GM21717 (cell line): ENCODE data around the gene MOSPD3.

Source experiments
- ATAC-seq: cut with Tn5 transposase; IDR thresholded peaks from one replicate; pipeline ENCODE4 v1.9.1; 2021; ENCODE audit warnings: mild to moderate bottlenecking, moderate library complexity; ENCODE audit not compliant: unreplicated experiment

MOSPD3 gene

GRCh38 chr7:100590077-100590737 lies 22.1 kb upstream of the MOSPD3 start:
- no peak for ATAC-seq

DNA sequence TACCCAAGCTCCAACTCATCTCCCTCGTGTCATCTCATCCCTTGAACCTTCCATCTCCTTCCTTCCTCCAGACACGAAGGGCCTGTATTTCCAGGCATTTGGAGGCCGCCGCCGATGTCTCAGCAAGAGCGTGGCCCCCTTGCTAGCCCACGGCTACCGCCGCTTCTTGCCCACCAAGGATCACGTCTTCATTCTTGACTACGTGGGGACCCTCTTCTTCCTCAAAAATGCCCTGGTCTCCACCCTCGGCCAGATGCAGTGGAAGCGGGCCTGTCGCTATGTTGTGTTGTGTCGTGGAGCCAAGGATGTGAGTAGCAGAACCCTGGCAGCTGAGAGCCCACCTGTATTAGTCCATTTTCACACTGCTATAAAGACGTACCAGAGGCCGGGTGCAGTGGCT lies 20.7 kb upstream of the MOSPD3 start:
- ATAC-seq, result no peak

DNA sequence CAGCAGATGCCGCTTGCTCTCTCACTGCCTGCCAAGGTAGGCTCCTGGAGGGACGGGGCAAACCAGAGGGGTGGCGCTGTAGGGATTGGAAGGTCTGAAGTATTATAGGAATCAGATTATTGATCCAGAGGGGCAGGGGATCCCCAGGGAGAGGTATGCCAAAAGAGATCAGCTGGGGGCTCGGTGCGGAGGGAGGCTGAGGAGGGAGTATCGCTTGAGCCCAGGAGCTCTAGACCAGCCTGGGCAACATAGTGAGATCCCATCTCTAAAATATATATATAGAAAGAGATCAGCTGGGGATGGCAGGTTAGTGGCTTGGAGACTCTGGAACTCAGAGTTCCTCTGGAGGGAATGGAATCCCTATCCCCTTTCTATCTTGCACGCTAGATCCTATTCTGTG lies 17.2 kb upstream of the MOSPD3 start:
- no peak for ATAC-seq

- no peak for ATAC-seq
Measured at GRCh38 chr7:100598425-100598824, 13.9 kb upstream of the MOSPD3 start.

DNA sequence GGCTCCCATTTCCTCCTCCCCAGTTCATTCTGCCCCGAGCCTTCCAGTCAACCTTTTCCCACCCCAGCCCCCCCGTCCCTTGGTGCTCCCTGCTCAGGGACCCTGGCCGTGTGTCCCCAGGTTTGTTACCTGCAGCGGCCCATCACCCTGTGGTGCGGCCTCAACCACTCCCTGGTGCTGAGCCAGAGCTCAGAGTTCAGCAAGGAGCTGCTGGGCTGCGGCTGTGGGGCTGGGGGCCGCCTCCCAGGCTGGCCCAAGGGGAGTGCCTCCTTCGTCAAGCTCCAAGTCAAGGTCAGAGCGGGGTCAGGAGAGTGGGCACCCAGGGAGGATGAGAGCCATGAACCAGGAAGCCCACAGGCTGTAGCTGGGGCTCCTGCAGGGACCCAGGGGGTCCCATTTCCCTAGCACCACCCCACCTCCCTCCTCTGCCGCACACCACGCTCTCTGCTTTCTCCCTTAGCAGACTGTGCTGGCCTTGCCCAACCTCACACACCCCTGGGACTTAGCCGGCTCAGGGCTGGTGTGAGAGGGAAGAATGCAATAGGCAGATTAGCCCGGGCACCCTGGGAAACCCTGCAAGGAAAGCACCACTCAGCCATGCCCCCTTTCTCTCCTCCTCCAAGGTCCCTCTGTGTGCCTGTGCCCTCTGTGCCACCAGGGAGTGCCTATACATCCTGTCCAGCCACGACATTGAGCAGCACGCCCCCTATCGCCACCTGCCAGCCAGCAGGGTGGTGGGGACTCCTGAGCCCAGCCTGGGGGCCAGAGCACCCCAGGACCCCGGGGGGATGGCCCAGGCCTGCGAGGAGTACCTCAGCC lies 12.2 kb upstream of the MOSPD3 start:
- ATAC-seq, result no peak

DNA sequence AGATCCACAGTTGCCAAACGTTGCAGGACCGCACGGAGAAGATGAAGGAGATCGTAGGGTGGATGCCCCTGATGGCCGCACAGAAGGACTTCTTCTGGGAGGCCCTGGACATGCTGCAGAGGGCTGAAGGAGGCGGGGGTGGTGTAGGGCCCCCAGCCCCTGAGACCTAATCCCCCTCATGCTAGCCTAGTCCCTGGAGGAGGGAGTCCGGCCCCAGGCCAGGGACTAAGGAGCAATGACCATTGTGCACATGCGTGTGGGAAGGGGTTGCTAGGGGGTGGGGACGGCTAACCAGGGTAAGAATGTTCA lies 11.7 kb upstream of the MOSPD3 start:
- no peak for ATAC-seq

DNA sequence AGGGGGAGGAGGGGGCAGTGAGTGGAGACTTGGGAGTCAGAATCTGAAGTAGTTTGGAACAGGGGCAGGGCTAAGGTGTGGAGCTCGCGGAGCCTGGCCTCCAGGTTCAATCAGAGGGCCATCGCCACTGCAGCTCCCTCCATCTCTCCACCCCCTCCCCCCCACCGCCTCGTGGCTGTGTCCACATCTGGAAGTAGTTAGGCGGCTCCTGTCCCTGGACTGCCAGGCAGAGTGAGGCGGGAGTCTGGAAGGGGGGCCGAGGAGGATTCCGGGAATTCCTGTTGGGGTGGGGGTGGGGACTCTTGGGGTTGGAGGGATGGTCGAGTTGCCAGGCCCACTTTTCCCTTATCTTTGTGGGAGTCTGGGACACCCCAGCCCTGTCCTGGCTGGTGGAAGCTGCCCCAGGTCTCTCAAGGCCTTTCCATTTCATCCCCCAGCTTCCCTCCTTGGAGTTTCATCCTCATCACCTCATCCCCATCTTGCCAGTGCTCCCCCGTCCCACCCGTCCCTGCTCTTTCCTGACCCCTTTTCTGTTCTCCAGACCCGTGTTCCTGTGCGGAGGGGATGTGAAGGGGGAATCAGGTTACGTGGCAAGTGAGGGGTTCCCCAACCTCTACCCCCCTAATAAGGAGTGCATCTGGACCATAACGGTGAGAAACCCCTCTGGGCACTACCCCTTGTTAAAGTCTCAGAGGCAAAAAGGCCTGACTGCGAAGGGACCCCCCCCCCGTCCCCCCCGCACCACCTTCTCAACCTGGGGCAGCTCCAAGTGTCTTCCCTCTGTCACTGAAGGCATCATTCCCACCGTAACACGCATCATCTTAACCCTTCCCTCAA lies 9.2 kb upstream of the MOSPD3 start:
- no peak for ATAC-seq

DNA sequence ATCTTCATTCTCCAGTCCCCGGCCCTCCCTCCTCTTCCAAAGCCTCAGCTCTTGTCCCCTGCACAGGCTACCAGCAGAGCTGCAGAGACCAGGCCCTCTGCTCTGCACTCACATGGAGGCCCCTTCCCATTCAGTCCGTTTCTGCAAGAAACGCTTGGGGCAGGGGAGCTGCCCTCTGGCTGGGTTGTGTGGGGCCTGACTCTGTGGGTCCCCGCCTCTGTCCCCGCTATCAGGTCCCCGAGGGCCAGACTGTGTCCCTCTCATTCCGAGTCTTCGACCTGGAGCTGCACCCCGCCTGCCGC lies 8.7 kb upstream of the MOSPD3 start:
- no peak for ATAC-seq

DNA sequence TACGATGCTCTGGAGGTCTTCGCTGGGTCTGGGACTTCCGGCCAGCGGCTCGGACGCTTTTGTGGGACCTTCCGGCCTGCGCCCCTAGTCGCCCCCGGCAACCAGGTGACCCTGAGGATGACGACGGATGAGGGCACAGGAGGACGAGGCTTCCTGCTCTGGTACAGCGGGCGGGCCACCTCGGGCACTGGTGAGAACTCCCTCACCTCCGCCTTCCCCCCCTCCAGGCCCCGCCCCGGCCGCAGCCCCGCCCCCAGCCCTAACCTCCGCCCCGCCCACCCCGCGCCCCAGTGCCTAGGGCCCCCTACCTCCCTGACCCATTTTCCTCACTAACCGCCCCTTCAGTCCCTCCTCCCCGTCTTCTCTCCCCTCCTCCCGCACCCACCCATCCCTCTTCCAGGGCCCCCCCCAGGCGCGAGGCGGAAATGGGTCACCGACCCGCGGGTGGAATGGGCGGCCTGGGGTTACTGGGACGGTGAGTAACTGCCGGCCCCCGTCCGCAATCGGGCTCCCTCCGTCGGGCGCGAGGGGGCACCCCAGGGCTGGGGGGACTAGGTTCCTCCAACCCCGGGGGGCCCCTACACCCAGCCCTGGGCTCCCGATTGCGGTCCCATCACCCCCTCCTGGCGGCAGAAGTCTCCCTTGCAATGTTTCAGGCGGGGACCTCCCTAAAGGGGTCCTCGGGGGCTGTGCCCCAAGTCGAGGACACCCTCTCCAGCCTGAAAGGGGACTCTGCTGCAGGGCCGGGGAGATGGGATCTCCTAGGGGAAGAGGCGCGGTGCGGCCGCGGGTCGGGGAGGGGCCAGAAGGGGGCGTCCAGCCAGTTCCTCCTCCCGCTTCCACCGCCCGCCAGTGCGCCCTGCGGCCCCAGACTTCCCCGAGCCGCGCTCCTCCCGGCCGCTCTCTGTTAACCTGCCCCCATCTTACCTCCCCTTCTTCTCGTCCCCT lies 8.0 kb upstream of the MOSPD3 start:
- ATAC-seq, result peak; percentile 40

GRCh38 chr7:100604976-100605911 lies 7.1 kb upstream of the MOSPD3 start:
- ATAC-seq, result peak; percentile 13

GRCh38 chr7:100606313-100606712 lies 6.0 kb upstream of the MOSPD3 start:
- ATAC-seq, result no peak

DNA sequence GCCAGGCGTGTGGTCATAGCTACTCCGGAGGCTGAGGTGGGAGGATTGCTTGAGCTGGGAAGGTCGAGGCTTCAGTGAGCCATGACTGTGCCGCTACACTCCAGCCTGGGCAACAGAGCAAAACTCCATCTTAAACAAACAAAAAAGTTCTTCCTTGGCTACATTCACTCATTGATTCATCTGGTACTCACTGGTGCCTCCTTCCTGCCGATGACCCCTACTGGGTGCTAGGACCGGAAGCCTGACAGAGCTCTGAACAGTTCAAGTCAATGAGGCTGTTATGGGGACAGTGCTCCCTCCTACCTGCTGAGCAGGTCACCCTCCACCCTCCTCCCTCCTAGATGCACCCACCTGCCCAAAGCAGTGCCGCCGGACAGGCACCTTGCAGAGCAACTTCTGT lies 5.2 kb upstream of the MOSPD3 start:
- ATAC-seq, result no peak

DNA sequence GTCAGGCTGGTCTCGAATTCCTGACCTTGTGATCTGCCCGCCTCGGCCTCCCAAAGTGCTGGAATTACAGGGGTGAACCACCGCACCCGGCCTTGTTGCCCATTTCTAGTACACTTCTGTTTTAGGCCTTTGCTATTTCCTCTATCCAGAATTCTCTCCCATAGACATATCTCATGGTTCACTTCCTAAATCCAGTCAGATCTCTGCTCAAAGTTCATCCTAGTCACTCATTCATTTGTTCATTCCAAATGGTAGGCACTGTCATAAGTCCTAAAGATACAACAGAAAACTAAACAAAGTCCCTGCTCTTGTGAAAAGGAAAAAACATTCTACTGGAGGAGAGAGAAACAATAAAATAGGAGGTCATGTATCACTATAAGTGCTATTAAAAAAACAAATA lies 2.4 kb upstream of the MOSPD3 start:
- no peak for ATAC-seq

GRCh38 chr7:100612730-100613390 lies 520 bp downstream of the MOSPD3 start:
- no peak for ATAC-seq

DNA sequence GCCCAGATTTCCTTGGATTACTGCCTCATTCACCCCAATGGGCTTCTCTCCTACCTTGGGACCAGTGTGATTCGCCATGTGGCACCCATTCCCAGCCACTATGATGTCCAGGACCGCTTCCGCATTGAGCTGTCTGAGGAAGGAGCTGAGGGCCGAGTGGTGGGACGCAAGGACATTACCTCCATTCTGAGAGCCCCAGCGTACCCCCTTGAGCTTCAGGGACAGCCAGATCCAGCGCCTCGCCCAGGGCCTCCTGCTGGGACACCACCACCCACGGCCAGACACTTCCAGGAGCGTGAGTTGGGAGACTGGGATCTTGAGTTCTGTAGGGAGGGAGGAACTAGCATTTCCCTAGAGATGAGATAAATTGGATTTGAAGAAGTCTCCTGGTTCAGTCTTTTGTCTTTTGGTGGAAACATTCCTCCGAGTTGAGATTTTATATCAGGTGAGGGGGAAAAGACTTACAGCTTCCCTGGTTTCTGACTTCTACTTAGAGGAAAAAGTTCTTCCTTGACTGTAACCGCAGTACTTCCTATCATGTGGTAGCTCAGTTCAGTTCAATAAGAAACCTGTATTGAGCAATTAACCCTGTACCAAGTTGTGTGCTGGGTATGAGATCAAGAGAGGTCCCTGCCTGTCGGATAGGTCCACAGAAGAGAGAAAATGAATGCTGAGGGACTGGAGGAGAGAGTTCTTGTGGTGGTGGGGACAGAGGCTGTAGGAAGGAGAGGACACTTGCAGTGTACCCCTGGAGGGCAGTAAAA lies 1.3 kb downstream of the MOSPD3 start:
- no peak for ATAC-seq

DNA sequence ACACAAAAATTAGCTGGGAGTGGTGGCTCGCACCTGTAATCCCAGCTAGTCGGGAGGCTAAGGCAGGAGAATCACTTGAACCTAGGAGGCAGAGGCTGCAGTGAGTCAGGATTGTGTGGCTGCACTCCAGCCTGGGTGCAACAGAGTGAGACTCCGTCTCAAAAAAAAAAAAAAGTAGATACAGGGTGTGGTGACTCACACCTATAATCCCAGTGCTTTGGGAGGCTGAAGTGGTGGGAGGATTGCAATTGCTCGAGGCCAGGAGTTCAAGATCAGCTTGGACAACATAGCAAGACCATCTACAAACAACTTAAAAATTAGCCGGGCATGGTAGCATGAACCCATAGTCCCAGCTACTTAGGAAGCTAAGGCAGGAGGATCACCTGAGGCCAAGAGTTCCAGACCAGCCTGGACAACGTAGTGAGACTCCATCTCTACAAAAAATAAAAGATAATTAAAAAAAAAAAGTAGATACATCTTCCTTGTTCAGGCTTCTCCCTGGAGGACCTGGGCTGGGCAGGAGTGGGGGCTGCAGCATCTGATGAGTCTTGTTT lies 2.0 kb downstream of the MOSPD3 start:
- no peak for ATAC-seq

GRCh38 chr7:100620239-100620638 lies 7.9 kb downstream of the MOSPD3 start:
- no peak for ATAC-seq

DNA sequence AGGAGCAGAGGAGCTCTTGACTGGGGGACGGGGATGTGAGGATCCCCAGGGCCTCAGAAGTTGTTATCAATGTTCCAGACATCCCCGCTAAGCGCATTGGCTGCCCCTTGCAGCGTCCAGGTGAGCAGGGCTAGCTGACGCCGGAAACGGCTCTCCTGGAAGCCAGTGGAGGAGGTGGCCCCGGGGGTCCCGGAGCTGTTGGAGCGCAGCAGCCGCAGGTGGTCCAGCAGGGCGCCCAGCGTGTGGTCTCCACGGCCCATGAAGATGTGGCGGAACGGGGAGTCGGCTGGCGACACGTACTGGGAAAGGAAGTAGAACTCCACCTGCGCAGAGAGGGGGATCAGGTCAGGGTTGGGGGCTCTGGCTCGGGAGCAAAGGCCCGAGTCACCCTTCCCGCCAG lies 8.5 kb downstream of the MOSPD3 start:
- ATAC-seq, result no peak
